ENCODE data around the gene STX19.

- TF ChIP-seq, protein P1, sequence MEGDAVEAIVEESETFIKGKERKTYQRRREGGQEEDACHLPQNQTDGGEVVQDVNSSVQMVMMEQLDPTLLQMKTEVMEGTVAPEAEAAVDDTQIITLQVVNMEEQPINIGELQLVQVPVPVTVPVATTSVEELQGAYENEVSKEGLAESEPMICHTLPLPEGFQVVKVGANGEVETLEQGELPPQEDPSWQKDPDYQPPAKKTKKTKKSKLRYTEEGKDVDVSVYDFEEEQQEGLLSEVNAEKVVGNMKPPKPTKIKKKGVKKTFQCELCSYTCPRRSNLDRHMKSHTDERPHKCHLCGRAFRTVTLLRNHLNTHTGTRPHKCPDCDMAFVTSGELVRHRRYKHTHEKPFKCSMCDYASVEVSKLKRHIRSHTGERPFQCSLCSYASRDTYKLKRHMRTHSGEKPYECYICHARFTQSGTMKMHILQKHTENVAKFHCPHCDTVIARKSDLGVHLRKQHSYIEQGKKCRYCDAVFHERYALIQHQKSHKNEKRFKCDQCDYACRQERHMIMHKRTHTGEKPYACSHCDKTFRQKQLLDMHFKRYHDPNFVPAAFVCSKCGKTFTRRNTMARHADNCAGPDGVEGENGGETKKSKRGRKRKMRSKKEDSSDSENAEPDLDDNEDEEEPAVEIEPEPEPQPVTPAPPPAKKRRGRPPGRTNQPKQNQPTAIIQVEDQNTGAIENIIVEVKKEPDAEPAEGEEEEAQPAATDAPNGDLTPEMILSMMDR (IDR thresholded peaks at IDR 0.05) = no peak
- TF ChIP-seq POLR2A (IDR thresholded peaks at IDR 0.05) (no peak), EP300 (IDR thresholded peaks at IDR 0.05) (no peak), POLR2AphosphoS5 (IDR thresholded peaks at IDR 0.05) (no peak)
These were observed 45.0 kb downstream of the STX19 start for GRCh38 chr3:93983408-93983807.

Data from suprapubic skin (tissue), 4 donors.